WTC11 (cell line): ENCODE data around the gene ADD2. TPM values are rescaled to one million over a fixed set of nuclear protein-coding genes. Genes with fewer than 3 reads are reported as not detected.

Experiments
- ATAC-seq: fragments of 200-7000 bp; cut with Tn5 transposase; 2 replicates; pipeline ENCODE4 v1.10.0; 2021; ENCODE audit warnings: mild to moderate bottlenecking, moderate library complexity
- CTCF ChIA-PET: fragments of 300-600 bp; sonication (Branson Sonifier 250); formaldehyde crosslinking; loops from one replicate; lab custom pipeline; 2021; ENCODE audit warnings: antibody characterized with exemption; lab: Charles Lee
- POLR2A ChIA-PET: fragments of 350-600 bp; sonication (Branson Sonifier 250); formaldehyde crosslinking; loops from one replicate; lab custom pipeline; 2021; ENCODE audit warnings: antibody characterized with exemption; lab: Charles Lee
- DNase-seq: peaks from one replicate; pipeline ENCODE4 v3.0.0; 2021; ENCODE audit warnings: low spot score
- H3K27ac Mint-ChIP-seq: 2 replicates; pipeline ENCODE4 v1.8.0; 2021; ENCODE audit warnings: mixed read lengths
- H3K27me3 Mint-ChIP-seq: 2 replicates; pipeline ENCODE4 v1.8.0; 2021; ENCODE audit warnings: low read depth, mild to moderate bottlenecking, moderate library complexity, mixed read lengths
- H3K36me3 Mint-ChIP-seq: 2 replicates; pipeline ENCODE4 v1.8.0; 2021; ENCODE audit warnings: mixed read lengths
- H3K4me1 Mint-ChIP-seq: 2 replicates; pipeline ENCODE4 v1.8.0; 2022; ENCODE audit warnings: mixed read lengths
- H3K4me3 Mint-ChIP-seq: 2 replicates; pipeline ENCODE4 v1.8.0; 2021; ENCODE audit warnings: mild to moderate bottlenecking, moderate library complexity, mixed read lengths
- H3K9me3 Mint-ChIP-seq: 2 replicates; pipeline ENCODE4 v1.8.0; 2021; ENCODE audit warnings: mixed read lengths
- ATF1 ChIP-seq: sonication (generic); formaldehyde crosslinking; IDR thresholded peaks from 2 replicates; pipeline ENCODE4 v1.8.1; 2023; ENCODE audit warnings: mild to moderate bottlenecking, moderate library complexity, missing genetic modification reagents
- ATF2 ChIP-seq: sonication (generic); formaldehyde crosslinking; IDR thresholded peaks from 2 replicates; pipeline ENCODE4 v1.8.1; 2022; ENCODE audit warnings: low read depth, missing genetic modification reagents, borderline replicate concordance
- CDX4 ChIP-seq: fragments of 250-450 bp; sonication (Bioruptor Pico); IDR thresholded peaks from 2 replicates; pipeline ENCODE4 v1.9.0; 2021; ENCODE audit warnings: moderate library complexity, mild to moderate bottlenecking, inconsistent platforms, borderline replicate concordance
- CREB1 ChIP-seq: sonication (generic); formaldehyde crosslinking; IDR thresholded peaks from 2 replicates; pipeline ENCODE4 v1.8.0; 2023; ENCODE audit warnings: mild to moderate bottlenecking, missing genetic modification reagents
- CREM ChIP-seq: sonication (generic); formaldehyde crosslinking; IDR thresholded peaks from 2 replicates; pipeline ENCODE4 v1.8.1; 2022; ENCODE audit warnings: mild to moderate bottlenecking, missing genetic modification reagents, moderate library complexity
- EMX1 ChIP-seq: fragments of 250-450 bp; sonication (Bioruptor Pico); IDR thresholded peaks from 2 replicates; pipeline ENCODE4 v1.8.0; 2021; ENCODE audit warnings: mild to moderate bottlenecking
- ESRRA ChIP-seq: sonication (generic); formaldehyde crosslinking; IDR thresholded peaks from 2 replicates; pipeline ENCODE4 v1.8.1; 2022; ENCODE audit warnings: mild to moderate bottlenecking, missing genetic modification reagents, borderline replicate concordance
- GRHL2 ChIP-seq: fragments of 250-450 bp; sonication (Bioruptor Pico); IDR thresholded peaks from 2 replicates; pipeline ENCODE4 v1.8.0; 2022; ENCODE audit warnings: mild to moderate bottlenecking, moderate library complexity; ENCODE audit not compliant: insufficient replicate concordance, severe bottlenecking
- HMGA2 ChIP-seq: fragments of 250-450 bp; sonication (Bioruptor Pico); IDR thresholded peaks from 2 replicates; pipeline ENCODE4 v1.4.0; 2021; ENCODE audit warnings: mild to moderate bottlenecking, moderate library complexity
- IRF2 ChIP-seq: sonication (generic); formaldehyde crosslinking; IDR thresholded peaks from 2 replicates; pipeline ENCODE4 v1.8.0; 2022; ENCODE audit warnings: low read depth, missing genetic modification reagents, borderline replicate concordance
- JAZF1 ChIP-seq: fragments of 250-450 bp; sonication (Bioruptor Pico); IDR thresholded peaks from 2 replicates; pipeline ENCODE4 v1.9.0; 2021; ENCODE audit warnings: moderate library complexity, mild to moderate bottlenecking, inconsistent platforms
- KAT7 ChIP-seq: sonication (generic); formaldehyde crosslinking; IDR thresholded peaks from 2 replicates; pipeline ENCODE4 v1.8.1; 2023; ENCODE audit warnings: missing genetic modification reagents, mild to moderate bottlenecking, borderline replicate concordance
- NFYB ChIP-seq: sonication (generic); formaldehyde crosslinking; conservative IDR thresholded peaks from 2 replicates; pipeline ENCODE4 v1.8.0; 2022; ENCODE audit warnings: low read depth, missing genetic modification reagents
- SMAD3 ChIP-seq: sonication (generic); formaldehyde crosslinking; IDR thresholded peaks from 2 replicates; pipeline ENCODE4 v1.8.0; 2022; ENCODE audit warnings: missing genetic modification reagents, mild to moderate bottlenecking, borderline replicate concordance
- SP1 ChIP-seq: sonication (generic); formaldehyde crosslinking; conservative IDR thresholded peaks from 2 replicates; pipeline ENCODE4 v1.8.1; 2022; ENCODE audit warnings: missing genetic modification reagents
- ZBTB21 ChIP-seq: sonication (generic); formaldehyde crosslinking; IDR thresholded peaks from 2 replicates; pipeline ENCODE4 v1.8.1; 2023; ENCODE audit warnings: mild to moderate bottlenecking, missing genetic modification reagents, borderline replicate concordance
- ZNF121 ChIP-seq: sonication (generic); formaldehyde crosslinking; IDR thresholded peaks from 2 replicates; pipeline ENCODE4 v1.8.0; 2023; ENCODE audit warnings: missing genetic modification reagents
- ZNF416 ChIP-seq: fragments of 250-450 bp; sonication (Bioruptor Pico); IDR thresholded peaks from 2 replicates; pipeline ENCODE4 v1.9.0; 2021; ENCODE audit warnings: mild to moderate bottlenecking, inconsistent platforms
- ZNF423 ChIP-seq: fragments of 250-450 bp; sonication (Bioruptor Pico); IDR thresholded peaks from 2 replicates; pipeline ENCODE4 v2.1.2; 2022; ENCODE audit warnings: mild to moderate bottlenecking, moderate library complexity
- total RNA-seq: library from RNA; stranded (reverse); gene quantifications from 3 replicates; pipeline ENCODE4 v1.2.3, GENCODE V29; 2021
- TF ChIP-seq, protein P1 (sequence below): sonication (generic); formaldehyde crosslinking; IDR thresholded peaks from 2 replicates; pipeline ENCODE4 v1.8.1; 2022; ENCODE audit warnings: mild to moderate bottlenecking, moderate library complexity, missing genetic modification reagents
- TF ChIP-seq, protein P2 (sequence below): sonication (generic); formaldehyde crosslinking; IDR thresholded peaks from 2 replicates; pipeline ENCODE4 v1.8.0; 2022; ENCODE audit warnings: mild to moderate bottlenecking, missing genetic modification reagents
- TF ChIP-seq, protein P3 (sequence below): sonication (generic); formaldehyde crosslinking; IDR thresholded peaks from 2 replicates; pipeline ENCODE4 v1.8.1; 2023; ENCODE audit warnings: mild to moderate bottlenecking, missing genetic modification reagents, moderate library complexity

Gene ADD2
- total RNA-seq, 1 experiment from 2014 or later, result 196 TPM

GRCh38 chr2:70752396-70752795 is 15.6 kb downstream of the ADD2 start:
- peaks cover 7% of the 10 kb centered on the region for H3K36me3 Mint-ChIP-seq
- ATAC-seq (no peak), DNase-seq (no peak)
- H3K27ac Mint-ChIP-seq, result no peak overlapping the region
- peaks cover 51% of the 10 kb centered on the region for H3K4me1 Mint-ChIP-seq
- peaks cover 3% of the 10 kb centered on the region for H3K9me3 Mint-ChIP-seq
- TF ChIP-seq JAZF1 (no peak), SMAD3 (CRISPR knock-in tag) (no peak), HMGA2 (CRISPR knock-in tag) (no peak)
- TF ChIP-seq, protein P1, sequence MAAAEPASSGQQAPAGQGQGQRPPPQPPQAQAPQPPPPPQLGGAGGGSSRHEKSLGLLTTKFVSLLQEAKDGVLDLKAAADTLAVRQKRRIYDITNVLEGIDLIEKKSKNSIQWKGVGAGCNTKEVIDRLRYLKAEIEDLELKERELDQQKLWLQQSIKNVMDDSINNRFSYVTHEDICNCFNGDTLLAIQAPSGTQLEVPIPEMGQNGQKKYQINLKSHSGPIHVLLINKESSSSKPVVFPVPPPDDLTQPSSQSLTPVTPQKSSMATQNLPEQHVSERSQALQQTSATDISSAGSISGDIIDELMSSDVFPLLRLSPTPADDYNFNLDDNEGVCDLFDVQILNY (CRISPR knock-in tag), result no peak
- TF ChIP-seq, protein P2, sequence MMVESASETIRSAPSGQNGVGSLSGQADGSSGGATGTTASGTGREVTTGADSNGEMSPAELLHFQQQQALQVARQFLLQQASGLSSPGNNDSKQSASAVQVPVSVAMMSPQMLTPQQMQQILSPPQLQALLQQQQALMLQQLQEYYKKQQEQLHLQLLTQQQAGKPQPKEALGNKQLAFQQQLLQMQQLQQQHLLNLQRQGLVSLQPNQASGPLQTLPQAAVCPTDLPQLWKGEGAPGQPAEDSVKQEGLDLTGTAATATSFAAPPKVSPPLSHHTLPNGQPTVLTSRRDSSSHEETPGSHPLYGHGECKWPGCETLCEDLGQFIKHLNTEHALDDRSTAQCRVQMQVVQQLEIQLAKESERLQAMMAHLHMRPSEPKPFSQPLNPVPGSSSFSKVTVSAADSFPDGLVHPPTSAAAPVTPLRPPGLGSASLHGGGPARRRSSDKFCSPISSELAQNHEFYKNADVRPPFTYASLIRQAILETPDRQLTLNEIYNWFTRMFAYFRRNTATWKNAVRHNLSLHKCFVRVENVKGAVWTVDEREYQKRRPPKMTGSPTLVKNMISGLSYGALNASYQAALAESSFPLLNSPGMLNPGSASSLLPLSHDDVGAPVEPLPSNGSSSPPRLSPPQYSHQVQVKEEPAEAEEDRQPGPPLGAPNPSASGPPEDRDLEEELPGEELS (CRISPR knock-in tag), result no peak
- no peaks in the 10 kb centered on the region for H3K27me3 Mint-ChIP-seq
- no peak overlapping the region for H3K4me3 Mint-ChIP-seq
- POLR2A ChIA-PET, result no interaction called here
- CTCF ChIA-PET, result interaction anchor here (0.6 to 2.6 kb wide), 4 partner anchors 10 to 47 kb away, joined by 3 to 13 read pairs (median 4); partner anchors contain the start of genes ADD2 and FIGLA

DNA sequence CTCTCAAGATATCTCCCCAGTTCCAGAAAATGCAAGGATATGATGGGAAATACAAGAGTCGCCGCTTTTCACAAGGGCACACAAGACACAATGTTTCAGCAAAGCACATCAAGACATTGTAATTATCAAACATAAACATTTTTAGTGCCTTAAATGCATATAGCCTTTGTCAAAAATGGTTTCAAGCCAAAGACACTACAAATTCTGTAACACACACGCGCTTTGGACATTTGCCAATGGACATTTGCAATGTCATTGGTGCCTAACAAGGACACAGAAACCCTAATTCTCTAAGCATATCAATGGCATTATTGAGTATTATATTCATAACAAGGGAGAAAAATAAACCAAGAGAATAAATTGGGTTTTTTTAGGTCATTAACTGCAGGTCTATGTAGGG is 16.1 kb downstream of the ADD2 start:
- no peak for TF ChIP-seq JAZF1
- TF ChIP-seq ZNF416 (CRISPR knock-in tag), result no peak
- no peak for TF ChIP-seq ZNF423 (CRISPR knock-in tag)
- TF ChIP-seq ESRRA (CRISPR knock-in tag), result no peak
- TF ChIP-seq CREM (CRISPR knock-in tag), result no peak
- TF ChIP-seq IRF2, result no peak
- TF ChIP-seq, protein P3, sequence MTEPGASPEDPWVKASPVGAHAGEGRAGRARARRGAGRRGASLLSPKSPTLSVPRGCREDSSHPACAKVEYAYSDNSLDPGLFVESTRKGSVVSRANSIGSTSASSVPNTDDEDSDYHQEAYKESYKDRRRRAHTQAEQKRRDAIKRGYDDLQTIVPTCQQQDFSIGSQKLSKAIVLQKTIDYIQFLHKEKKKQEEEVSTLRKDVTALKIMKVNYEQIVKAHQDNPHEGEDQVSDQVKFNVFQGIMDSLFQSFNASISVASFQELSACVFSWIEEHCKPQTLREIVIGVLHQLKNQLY (CRISPR knock-in tag), result no peak
- no peak for TF ChIP-seq ATF2
- TF ChIP-seq ZBTB21 (CRISPR knock-in tag), result no peak
- no peak for TF ChIP-seq NFYB (CRISPR knock-in tag)
- TF ChIP-seq ATF1, result no peak
- no peak for TF ChIP-seq ZNF121
- TF ChIP-seq KAT7, result no peak
- no peak for TF ChIP-seq EMX1 (CRISPR knock-in tag)
- no peak for TF ChIP-seq SP1 (CRISPR knock-in tag)
- TF ChIP-seq CREB1 (CRISPR knock-in tag), result no peak
- TF ChIP-seq GRHL2 (CRISPR knock-in tag), result no peak
- no peak for TF ChIP-seq CDX4 (CRISPR knock-in tag)
- no peak for ATAC-seq
- Mint-ChIP-seq H3K36me3 (peaks cover 9% of the 10 kb centered on the region), H3K27me3 (no peaks in the 10 kb centered on the region), H3K4me3 (no peak overlapping the region), H3K27ac (no peak overlapping the region), H3K9me3 (peaks cover 6% of the 10 kb centered on the region), H3K4me1 (peaks cover 52% of the 10 kb centered on the region)
- ChIA-PET CTCF (interaction anchor here (1.0 to 2.6 kb wide), 3 partner anchors 16 to 46 kb away, joined by 3 to 13 read pairs (median 3); partner anchors contain the start of gene ADD2), POLR2A (no interaction called here)
- no peak for DNase-seq
